DOHH2 (cell line): ENCODE data around the gene LNP1.

Experiments
- EZH2phosphoT487 ChIP-seq: fragments of 200-600 bp; sonication (generic); IDR thresholded peaks from 2 replicates; pipeline ENCODE4 v1.6.1; 2017; ENCODE audit warnings: borderline replicate concordance, mild to moderate bottlenecking, antibody characterized with exemption, low read length, moderate library complexity, mixed read lengths
- TF ChIP-seq, protein P1 (sequence below): fragments of 200-600 bp; sonication (generic); IDR thresholded peaks from one replicate; pipeline ENCODE4 v1.5.1; 2014; ENCODE audit warnings: antibody characterized with exemption, mild to moderate bottlenecking, low read depth, low read length; ENCODE audit not compliant: poor library complexity, severe bottlenecking

DNA sequence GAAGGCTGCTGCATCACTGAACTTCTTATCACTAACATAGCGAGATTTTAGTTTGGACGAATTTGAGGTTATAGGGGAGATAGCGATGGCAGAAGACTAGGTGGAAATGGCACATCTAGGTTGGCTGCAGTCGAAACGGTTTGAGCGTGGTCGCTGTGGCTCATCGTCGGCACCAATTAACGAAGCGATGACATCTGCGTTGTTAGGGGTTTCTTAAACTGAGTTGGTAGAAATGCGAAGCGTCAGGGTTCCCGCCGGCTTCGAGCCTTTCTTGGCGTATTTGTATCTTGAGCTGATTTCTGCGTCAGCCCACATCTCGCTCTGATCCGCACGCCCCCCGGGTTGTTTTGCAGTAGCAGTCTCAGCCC is 319 bp downstream of the LNP1 start:
- TF ChIP-seq, protein P1, sequence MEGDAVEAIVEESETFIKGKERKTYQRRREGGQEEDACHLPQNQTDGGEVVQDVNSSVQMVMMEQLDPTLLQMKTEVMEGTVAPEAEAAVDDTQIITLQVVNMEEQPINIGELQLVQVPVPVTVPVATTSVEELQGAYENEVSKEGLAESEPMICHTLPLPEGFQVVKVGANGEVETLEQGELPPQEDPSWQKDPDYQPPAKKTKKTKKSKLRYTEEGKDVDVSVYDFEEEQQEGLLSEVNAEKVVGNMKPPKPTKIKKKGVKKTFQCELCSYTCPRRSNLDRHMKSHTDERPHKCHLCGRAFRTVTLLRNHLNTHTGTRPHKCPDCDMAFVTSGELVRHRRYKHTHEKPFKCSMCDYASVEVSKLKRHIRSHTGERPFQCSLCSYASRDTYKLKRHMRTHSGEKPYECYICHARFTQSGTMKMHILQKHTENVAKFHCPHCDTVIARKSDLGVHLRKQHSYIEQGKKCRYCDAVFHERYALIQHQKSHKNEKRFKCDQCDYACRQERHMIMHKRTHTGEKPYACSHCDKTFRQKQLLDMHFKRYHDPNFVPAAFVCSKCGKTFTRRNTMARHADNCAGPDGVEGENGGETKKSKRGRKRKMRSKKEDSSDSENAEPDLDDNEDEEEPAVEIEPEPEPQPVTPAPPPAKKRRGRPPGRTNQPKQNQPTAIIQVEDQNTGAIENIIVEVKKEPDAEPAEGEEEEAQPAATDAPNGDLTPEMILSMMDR, result no peak
- no peak for TF ChIP-seq EZH2phosphoT487
